Measurements from ENCODE around the gene PARP8. TPM values are rescaled to one million over a fixed set of nuclear protein-coding genes. Genes with fewer than 3 reads are reported as not detected.
A peak's percentile ranks its signal among the peaks of the same experiment; 100 is the strongest.
"Not testable (repeated sequence)": the region's sequence is repeated elsewhere in the genome, so short reads cannot be mapped to it uniquely, and the experiment has no call there.

Gene PARP8
- total RNA-seq, 1 experiment from 2014 or later, result 7.3 TPM

- not testable (repeated sequence) for DNase-seq (ENCODE audit: low read depth)
Observed at GRCh38 chr5:50679554-50679953, 13.1 kb downstream of the PARP8 start.

GRCh38 chr5:50684721-50685120, 18.3 kb downstream of the PARP8 start:
- DNase-seq (ENCODE audit: low read depth), result no peak

- DNase-seq (ENCODE audit: low read depth), result no peak
Observed at GRCh38 chr5:50687548-50687947, 21.1 kb downstream of the PARP8 start.

- no peak for DNase-seq (ENCODE audit: low read depth)
Observed at GRCh38 chr5:50691399-50692016, 25.1 kb downstream of the PARP8 start.

GRCh38 chr5:50694027-50694590, 27.7 kb downstream of the PARP8 start:
- DNase-seq (ENCODE audit: low read depth), result no peak

- DNase-seq (ENCODE audit: low read depth), result not testable (repeated sequence)
Observed at GRCh38 chr5:50694626-50695025, 28.2 kb downstream of the PARP8 start.

GRCh38 chr5:50697739-50698138, 31.3 kb downstream of the PARP8 start:
- DNase-seq (ENCODE audit: low read depth), result no peak

GRCh38 chr5:50699737-50700136, 33.3 kb downstream of the PARP8 start:
- peak; percentile 33 for DNase-seq (ENCODE audit: low read depth)

- no peak for DNase-seq (ENCODE audit: low read depth)
Observed at GRCh38 chr5:50700706-50701105, 34.3 kb downstream of the PARP8 start.

GRCh38 chr5:50702615-50703366, 36.4 kb downstream of the PARP8 start:
- no peak for DNase-seq (ENCODE audit: low read depth)

GRCh38 chr5:50703367-50703666, 36.9 kb downstream of the PARP8 start:
- no peak for DNase-seq (ENCODE audit: low read depth)

GRCh38 chr5:50704730-50705129, 38.3 kb downstream of the PARP8 start:
- no peak for DNase-seq (ENCODE audit: low read depth)

GRCh38 chr5:50709471-50709870, 43.0 kb downstream of the PARP8 start:
- DNase-seq (ENCODE audit: low read depth), result peak; percentile 28

GRCh38 chr5:50710838-50711237, 44.4 kb downstream of the PARP8 start:
- DNase-seq (ENCODE audit: low read depth), result no peak

GRCh38 chr5:50711280-50711679, 44.8 kb downstream of the PARP8 start:
- peak; percentile 71 for DNase-seq (ENCODE audit: low read depth)

GRCh38 chr5:50712479-50712878, 46.0 kb downstream of the PARP8 start:
- no peak for DNase-seq (ENCODE audit: low read depth)

- DNase-seq (ENCODE audit: low read depth), result peak; percentile 8
Observed at GRCh38 chr5:50715001-50715400, 48.6 kb downstream of the PARP8 start.

- DNase-seq (ENCODE audit: low read depth), result no peak
Observed at GRCh38 chr5:50716134-50716533, 49.7 kb downstream of the PARP8 start.

- DNase-seq (ENCODE audit: low read depth), result no peak
Observed at GRCh38 chr5:50717651-50718050, 51.2 kb downstream of the PARP8 start.

- no peak for DNase-seq (ENCODE audit: low read depth)
Observed at GRCh38 chr5:50720061-50720710, 53.7 kb downstream of the PARP8 start.

- DNase-seq (ENCODE audit: low read depth), result no peak
Observed at GRCh38 chr5:50722223-50722622, 55.8 kb downstream of the PARP8 start.

- no peak for DNase-seq (ENCODE audit: low read depth)
Observed at GRCh38 chr5:50724262-50724661, 57.8 kb downstream of the PARP8 start.

Data from RPMI7951 (cell line).